Measurements from ENCODE around the gene PSME3IP1.

GRCh38 chr16:57185945-57186871 lies at the start of gene PSME3IP1, which contains the start of gene RSPRY1:
- TF ChIP-seq HMGXB4 (CRISPR knock-in tag; IDR thresholded peaks at IDR 0.05): no peak
- no peak for TF ChIP-seq ZNF232 (CRISPR knock-in tag; IDR thresholded peaks at IDR 0.05)
- TF ChIP-seq MLX (CRISPR knock-in tag; IDR thresholded peaks at IDR 0.05): no peak
